ENCODE results near the gene ZBED3.

DNA sequence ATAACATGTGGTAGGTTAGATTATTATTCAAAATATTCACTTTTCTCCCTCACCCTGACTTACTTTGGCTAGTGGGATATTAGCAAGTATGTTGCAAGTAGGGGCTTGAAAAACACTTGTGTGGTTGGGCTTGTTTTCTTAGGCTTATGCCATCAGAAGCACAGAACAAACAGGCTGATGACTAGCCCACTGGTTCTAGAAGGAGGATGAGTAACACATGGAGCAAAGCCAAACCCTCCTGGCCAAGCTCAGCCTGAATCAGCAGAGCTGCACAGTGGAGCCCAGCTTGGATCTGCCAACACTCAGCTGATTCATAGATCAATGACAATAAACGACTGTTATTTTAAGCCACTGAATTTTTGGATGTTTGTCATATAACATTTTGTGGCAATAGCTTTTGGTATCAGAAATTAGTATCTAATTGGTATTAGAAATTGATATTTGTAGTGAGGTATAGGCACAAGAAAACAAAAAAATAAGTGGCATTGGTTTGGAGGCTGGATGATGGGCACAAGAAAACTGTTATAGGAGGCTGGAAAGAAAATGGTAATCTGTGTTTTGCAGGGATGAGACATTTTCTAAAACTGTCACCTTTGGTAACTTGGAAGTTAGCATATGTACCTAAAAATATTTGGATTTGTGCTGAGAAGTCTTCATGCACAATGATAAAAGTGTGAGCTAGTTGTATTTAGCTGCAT, 46.1 kb upstream of the ZBED3 start:
- no peak for TF ChIP-seq POLR2A (IDR thresholded peaks at IDR 0.05; ENCODE audit: low read depth, low read length)
- TF ChIP-seq, protein P1, sequence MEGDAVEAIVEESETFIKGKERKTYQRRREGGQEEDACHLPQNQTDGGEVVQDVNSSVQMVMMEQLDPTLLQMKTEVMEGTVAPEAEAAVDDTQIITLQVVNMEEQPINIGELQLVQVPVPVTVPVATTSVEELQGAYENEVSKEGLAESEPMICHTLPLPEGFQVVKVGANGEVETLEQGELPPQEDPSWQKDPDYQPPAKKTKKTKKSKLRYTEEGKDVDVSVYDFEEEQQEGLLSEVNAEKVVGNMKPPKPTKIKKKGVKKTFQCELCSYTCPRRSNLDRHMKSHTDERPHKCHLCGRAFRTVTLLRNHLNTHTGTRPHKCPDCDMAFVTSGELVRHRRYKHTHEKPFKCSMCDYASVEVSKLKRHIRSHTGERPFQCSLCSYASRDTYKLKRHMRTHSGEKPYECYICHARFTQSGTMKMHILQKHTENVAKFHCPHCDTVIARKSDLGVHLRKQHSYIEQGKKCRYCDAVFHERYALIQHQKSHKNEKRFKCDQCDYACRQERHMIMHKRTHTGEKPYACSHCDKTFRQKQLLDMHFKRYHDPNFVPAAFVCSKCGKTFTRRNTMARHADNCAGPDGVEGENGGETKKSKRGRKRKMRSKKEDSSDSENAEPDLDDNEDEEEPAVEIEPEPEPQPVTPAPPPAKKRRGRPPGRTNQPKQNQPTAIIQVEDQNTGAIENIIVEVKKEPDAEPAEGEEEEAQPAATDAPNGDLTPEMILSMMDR (IDR thresholded peaks at IDR 0.05; ENCODE audit: extremely low read depth in 1 of 2, insufficient read depth in 1 of 2, low read depth in 1 of 2, low read length in 2 of 2) = no peak

All from endothelial cell of umbilical vein (primary cell).